ENCODE measurements around the gene CCDC91. TPM values are rescaled to one million over a fixed set of nuclear protein-coding genes. Genes with fewer than 3 reads are reported as not detected.

Gene CCDC91
- total RNA-seq, 3 donors from 2014 or later, result 25.0 to 42.5 (median 27.8) TPM

- Histone ChIP-seq H3K36me3 (ENCODE audit: low read depth) (no peaks in the 10 kb centered on the region), H3K9me3 (peaks cover 11% of the 10 kb centered on the region), H3K4me3 (no peak overlapping the region), H3K4me1 (ENCODE audit: low read depth) (no peaks in the 10 kb centered on the region)
- DNase-seq (no peak), ATAC-seq (no peak)
- intact Hi-C loops (cut with DNase I, micrococcal nuclease), result no loop called here
- TF ChIP-seq, protein P1, sequence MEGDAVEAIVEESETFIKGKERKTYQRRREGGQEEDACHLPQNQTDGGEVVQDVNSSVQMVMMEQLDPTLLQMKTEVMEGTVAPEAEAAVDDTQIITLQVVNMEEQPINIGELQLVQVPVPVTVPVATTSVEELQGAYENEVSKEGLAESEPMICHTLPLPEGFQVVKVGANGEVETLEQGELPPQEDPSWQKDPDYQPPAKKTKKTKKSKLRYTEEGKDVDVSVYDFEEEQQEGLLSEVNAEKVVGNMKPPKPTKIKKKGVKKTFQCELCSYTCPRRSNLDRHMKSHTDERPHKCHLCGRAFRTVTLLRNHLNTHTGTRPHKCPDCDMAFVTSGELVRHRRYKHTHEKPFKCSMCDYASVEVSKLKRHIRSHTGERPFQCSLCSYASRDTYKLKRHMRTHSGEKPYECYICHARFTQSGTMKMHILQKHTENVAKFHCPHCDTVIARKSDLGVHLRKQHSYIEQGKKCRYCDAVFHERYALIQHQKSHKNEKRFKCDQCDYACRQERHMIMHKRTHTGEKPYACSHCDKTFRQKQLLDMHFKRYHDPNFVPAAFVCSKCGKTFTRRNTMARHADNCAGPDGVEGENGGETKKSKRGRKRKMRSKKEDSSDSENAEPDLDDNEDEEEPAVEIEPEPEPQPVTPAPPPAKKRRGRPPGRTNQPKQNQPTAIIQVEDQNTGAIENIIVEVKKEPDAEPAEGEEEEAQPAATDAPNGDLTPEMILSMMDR (IDR thresholded peaks at IDR 0.05), result no peak
Measured at GRCh38 chr12:28591831-28592230, 401.6 kb downstream of the CCDC91 start.

Other genes with a start within 250 kb of the CCDC91 start
- 1 to 10 TPM in 1 of 3 donors, not detected in 2; 2.2 TPM for gene PTHLH, start 217.7 kb upstream of the CCDC91 start, total RNA-seq

All from mucosa of descending colon (tissue), 3 donors.